HEK293 (cell line): ENCODE results near the gene CRYBB1.

ENCODE experiments used
- EGR2 ChIP-seq: fragments of 450-650 bp; formaldehyde crosslinking; IDR thresholded peaks from 2 replicates; pipeline ENCODE4 v1.5.1; 2016; ENCODE audit warnings: low read depth, missing biosample characterization, missing genetic modification characterization
- FEZF1 ChIP-seq: fragments of 450-650 bp; formaldehyde crosslinking; IDR thresholded peaks from 2 replicates; pipeline ENCODE4 v1.5.1; 2016; ENCODE audit warnings: missing biosample characterization, missing genetic modification characterization
- HOXA7 ChIP-seq: sonication (generic); formaldehyde crosslinking; IDR thresholded peaks from 2 replicates; pipeline ENCODE4 v1.8.1; 2022; ENCODE audit warnings: missing genetic modification reagents, borderline replicate concordance
- IKZF3 ChIP-seq: fragments of 450-650 bp; IDR thresholded peaks from 2 replicates; pipeline ENCODE4 v1.5.0; 2018; ENCODE audit warnings: missing biosample characterization, mild to moderate bottlenecking, missing genetic modification characterization, moderate library complexity
- KLF16 ChIP-seq: fragments of 450-650 bp; formaldehyde crosslinking; IDR thresholded peaks from 2 replicates; pipeline ENCODE4 v1.5.1; 2017; ENCODE audit warnings: missing biosample characterization, missing genetic modification characterization
- KLF7 ChIP-seq: fragments of 450-650 bp; formaldehyde crosslinking; IDR thresholded peaks from 2 replicates; pipeline ENCODE4 v1.5.1; 2016; ENCODE audit warnings: missing biosample characterization, missing genetic modification characterization, borderline replicate concordance
- MEIS1 ChIP-seq: sonication (generic); formaldehyde crosslinking; IDR thresholded peaks from 2 replicates; pipeline ENCODE4 v1.8.1; 2022; ENCODE audit warnings: missing genetic modification reagents, mild to moderate bottlenecking, borderline replicate concordance
- MYNN ChIP-seq: fragments of 450-650 bp; formaldehyde crosslinking; IDR thresholded peaks from 2 replicates; pipeline ENCODE4 v1.5.1; 2016; ENCODE audit warnings: missing biosample characterization, missing genetic modification characterization, borderline replicate concordance
- MZF1 ChIP-seq: fragments of 450-650 bp; formaldehyde crosslinking; IDR thresholded peaks from 2 replicates; pipeline ENCODE4 v1.5.1; 2017; ENCODE audit warnings: missing biosample characterization, missing genetic modification characterization, borderline replicate concordance
- SETDB1 ChIP-seq: IDR thresholded peaks from one replicate; pipeline ENCODE4 v1.6.1; 2017; ENCODE audit warnings: mild to moderate bottlenecking, low read length, moderate library complexity, mixed read lengths; ENCODE audit not compliant: insufficient read length
- ZBTB48 ChIP-seq: fragments of 450-650 bp; formaldehyde crosslinking; IDR thresholded peaks from 2 replicates; pipeline ENCODE4 v1.5.1; 2016; ENCODE audit warnings: missing biosample characterization, missing genetic modification characterization
- ZEB2 ChIP-seq: fragments of 450-650 bp; formaldehyde crosslinking; IDR thresholded peaks from 2 replicates; pipeline ENCODE4 v1.5.1; 2016; ENCODE audit warnings: missing biosample characterization, missing genetic modification characterization
- ZFHX2 ChIP-seq: fragments of 450-650 bp; formaldehyde crosslinking; conservative IDR thresholded peaks from 2 replicates; pipeline ENCODE4 v1.5.1; 2016; ENCODE audit warnings: missing biosample characterization, missing genetic modification characterization
- ZFP69B ChIP-seq: fragments of 450-650 bp; formaldehyde crosslinking; IDR thresholded peaks from 2 replicates; pipeline ENCODE4 v1.5.1; 2016; ENCODE audit warnings: missing biosample characterization, missing genetic modification characterization
- ZNF202 ChIP-seq: fragments of 450-650 bp; formaldehyde crosslinking; IDR thresholded peaks from 2 replicates; pipeline ENCODE4 v1.5.1; 2016; ENCODE audit warnings: missing biosample characterization, missing genetic modification characterization, borderline replicate concordance
- ZNF311 ChIP-seq: fragments of 450-650 bp; formaldehyde crosslinking; IDR thresholded peaks from 2 replicates; pipeline ENCODE4 v1.5.1; 2017; ENCODE audit warnings: missing biosample characterization, missing genetic modification characterization, borderline replicate concordance
- ZNF335 ChIP-seq: fragments of 450-650 bp; formaldehyde crosslinking; conservative IDR thresholded peaks from 2 replicates; pipeline ENCODE4 v1.5.1; 2016; ENCODE audit warnings: missing biosample characterization, missing genetic modification characterization
- ZNF394 ChIP-seq: fragments of 450-650 bp; formaldehyde crosslinking; IDR thresholded peaks from 2 replicates; pipeline ENCODE4 v1.5.1; 2016; ENCODE audit warnings: missing biosample characterization, missing genetic modification characterization, mild to moderate bottlenecking, moderate library complexity, borderline replicate concordance
- ZNF621 ChIP-seq: fragments of 450-650 bp; formaldehyde crosslinking; IDR thresholded peaks from 2 replicates; pipeline ENCODE4 v1.5.1; 2017; ENCODE audit warnings: missing biosample characterization, missing genetic modification characterization
- ZNF660 ChIP-seq: fragments of 450-650 bp; IDR thresholded peaks from 2 replicates; pipeline ENCODE4 v1.5.1; 2018; ENCODE audit warnings: missing biosample characterization, mild to moderate bottlenecking, missing genetic modification characterization
- ZNF677 ChIP-seq: fragments of 450-650 bp; IDR thresholded peaks from 2 replicates; pipeline ENCODE4 v1.5.0; 2018; ENCODE audit warnings: missing biosample characterization, mild to moderate bottlenecking, missing genetic modification characterization, moderate library complexity
- TF ChIP-seq, protein P1 (sequence below): fragments of 450-650 bp; formaldehyde crosslinking; IDR thresholded peaks from 2 replicates; pipeline ENCODE4 v1.5.1; 2016; ENCODE audit warnings: missing biosample characterization, missing genetic modification characterization
- TF ChIP-seq, protein P2 (sequence below): fragments of 450-650 bp; formaldehyde crosslinking; IDR thresholded peaks from 2 replicates; pipeline ENCODE4 v1.5.1; 2016; ENCODE audit warnings: missing biosample characterization, missing genetic modification characterization
- TF ChIP-seq, protein P3 (sequence below): fragments of 450-650 bp; formaldehyde crosslinking; IDR thresholded peaks from 2 replicates; pipeline ENCODE4 v1.5.1; 2016; ENCODE audit warnings: missing biosample characterization, missing genetic modification characterization
- TF ChIP-seq, protein P4 (sequence below): fragments of 450-650 bp; formaldehyde crosslinking; IDR thresholded peaks from 2 replicates; pipeline ENCODE4 v1.5.1; 2016; ENCODE audit warnings: missing biosample characterization, missing genetic modification characterization, borderline replicate concordance
- TF ChIP-seq, protein P5 (sequence below): fragments of 450-650 bp; formaldehyde crosslinking; IDR thresholded peaks from 2 replicates; pipeline ENCODE4 v1.5.1; 2016; ENCODE audit warnings: missing biosample characterization, missing genetic modification characterization
- TF ChIP-seq, protein P6 (sequence below): fragments of 450-650 bp; formaldehyde crosslinking; IDR thresholded peaks from 2 replicates; pipeline ENCODE4 v1.5.1; 2016; ENCODE audit warnings: missing biosample characterization, missing genetic modification characterization
- TF ChIP-seq, protein P7 (sequence below): fragments of 450-650 bp; formaldehyde crosslinking; IDR thresholded peaks from 2 replicates; pipeline ENCODE4 v1.5.1; 2017; ENCODE audit warnings: missing biosample characterization, missing genetic modification characterization

Gene CRYBB1

DNA sequence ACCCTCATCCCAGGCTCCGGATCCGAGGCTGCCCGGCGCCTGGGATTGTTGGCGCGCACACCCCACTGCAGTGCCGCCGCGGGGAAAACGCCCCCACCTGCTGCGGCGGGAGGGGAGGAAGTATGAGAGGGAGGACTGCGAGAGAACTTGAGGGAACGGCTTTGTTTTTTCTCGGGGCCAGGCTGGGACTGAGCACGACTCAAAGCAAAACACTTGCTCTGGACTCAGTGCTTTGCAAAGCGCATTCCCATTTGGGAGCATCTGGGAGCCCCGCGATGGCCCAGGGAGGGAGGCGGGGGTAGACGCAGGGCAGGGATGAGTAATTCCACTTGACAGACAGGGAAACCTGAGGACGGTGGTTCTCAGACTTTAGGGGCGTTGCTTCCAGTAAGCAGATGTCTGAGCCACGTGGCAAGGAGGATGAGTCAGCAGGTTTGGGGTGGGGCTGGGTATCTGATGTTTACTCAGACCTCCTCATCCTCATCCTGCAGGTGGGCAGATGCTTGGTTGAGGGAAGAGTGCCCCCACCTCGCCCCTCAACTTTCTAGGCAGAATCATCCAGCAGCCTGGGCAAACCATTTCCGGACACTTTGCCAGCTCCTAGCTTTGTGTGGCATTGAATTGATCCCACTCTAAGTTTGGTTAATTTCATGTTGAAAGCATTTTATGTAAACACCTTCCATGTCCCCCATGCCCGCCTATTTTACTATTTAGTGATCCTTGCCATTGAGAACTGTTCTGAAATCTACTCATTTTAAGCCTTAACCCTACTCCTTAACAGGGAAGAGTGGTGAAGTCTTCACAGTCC lies 41.0 kb upstream of the CRYBB1 start (continued):
- TF ChIP-seq, protein P1, sequence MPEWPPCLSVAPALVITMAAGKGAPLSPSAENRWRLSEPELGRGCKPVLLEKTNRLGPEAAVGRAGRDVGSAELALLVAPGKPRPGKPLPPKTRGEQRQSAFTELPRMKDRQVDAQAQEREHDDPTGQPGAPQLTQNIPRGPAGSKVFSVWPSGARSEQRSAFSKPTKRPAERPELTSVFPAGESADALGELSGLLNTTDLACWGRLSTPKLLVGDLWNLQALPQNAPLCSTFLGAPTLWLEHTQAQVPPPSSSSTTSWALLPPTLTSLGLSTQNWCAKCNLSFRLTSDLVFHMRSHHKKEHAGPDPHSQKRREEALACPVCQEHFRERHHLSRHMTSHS (tag by site-specific recombination) = no peak
- TF ChIP-seq FEZF1 (tag by site-specific recombination) (no peak), ZEB2 (tag by site-specific recombination) (peak; percentile 83), IKZF3 (tag by site-specific recombination) (peak; percentile 86), MYNN (tag by site-specific recombination) (no peak), ZNF311 (tag by site-specific recombination) (no peak), HOXA7 (CRISPR knock-in tag) (no peak), KLF7 (tag by site-specific recombination) (peak; percentile 66; the same call in 1 of the 2 replicates), ZNF335 (tag by site-specific recombination) (peak; percentile 23; the same call in 1 of the 2 replicates), MEIS1 (CRISPR knock-in tag) (no peak), ZNF677 (tag by site-specific recombination) (no peak), ZFP69B (tag by site-specific recombination) (no peak), ZBTB48 (tag by site-specific recombination) (0 out of 2 replicates have a peak, but pooled peaks have one; percentile 58), EGR2 (tag by site-specific recombination) (peak; percentile 66; the same call in 1 of the 2 replicates), KLF16 (tag by site-specific recombination) (peak; percentile 60), ZNF660 (tag by site-specific recombination) (peak; percentile 44; the same call in 1 of the 2 replicates), ZFHX2 (tag by site-specific recombination) (peak; percentile 62), ZNF202 (no peak), SETDB1 (no peak), ZNF394 (tag by site-specific recombination) (peak; percentile 82), ZNF621 (tag by site-specific recombination) (no peak), MZF1 (no peak)
- TF ChIP-seq, protein P2, sequence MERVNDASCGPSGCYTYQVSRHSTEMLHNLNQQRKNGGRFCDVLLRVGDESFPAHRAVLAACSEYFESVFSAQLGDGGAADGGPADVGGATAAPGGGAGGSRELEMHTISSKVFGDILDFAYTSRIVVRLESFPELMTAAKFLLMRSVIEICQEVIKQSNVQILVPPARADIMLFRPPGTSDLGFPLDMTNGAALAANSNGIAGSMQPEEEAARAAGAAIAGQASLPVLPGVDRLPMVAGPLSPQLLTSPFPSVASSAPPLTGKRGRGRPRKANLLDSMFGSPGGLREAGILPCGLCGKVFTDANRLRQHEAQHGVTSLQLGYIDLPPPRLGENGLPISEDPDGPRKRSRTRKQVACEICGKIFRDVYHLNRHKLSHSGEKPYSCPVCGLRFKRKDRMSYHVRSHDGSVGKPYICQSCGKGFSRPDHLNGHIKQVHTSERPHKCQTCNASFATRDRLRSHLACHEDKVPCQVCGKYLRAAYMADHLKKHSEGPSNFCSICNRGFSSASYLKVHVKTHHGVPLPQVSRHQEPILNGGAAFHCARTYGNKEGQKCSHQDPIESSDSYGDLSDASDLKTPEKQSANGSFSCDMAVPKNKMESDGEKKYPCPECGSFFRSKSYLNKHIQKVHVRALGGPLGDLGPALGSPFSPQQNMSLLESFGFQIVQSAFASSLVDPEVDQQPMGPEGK (tag by site-specific recombination) = peak; percentile 95
- TF ChIP-seq, protein P3, sequence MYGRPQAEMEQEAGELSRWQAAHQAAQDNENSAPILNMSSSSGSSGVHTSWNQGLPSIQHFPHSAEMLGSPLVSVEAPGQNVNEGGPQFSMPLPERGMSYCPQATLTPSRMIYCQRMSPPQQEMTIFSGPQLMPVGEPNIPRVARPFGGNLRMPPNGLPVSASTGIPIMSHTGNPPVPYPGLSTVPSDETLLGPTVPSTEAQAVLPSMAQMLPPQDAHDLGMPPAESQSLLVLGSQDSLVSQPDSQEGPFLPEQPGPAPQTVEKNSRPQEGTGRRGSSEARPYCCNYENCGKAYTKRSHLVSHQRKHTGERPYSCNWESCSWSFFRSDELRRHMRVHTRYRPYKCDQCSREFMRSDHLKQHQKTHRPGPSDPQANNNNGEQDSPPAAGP (tag by site-specific recombination) = peak; percentile 87; the same call in 1 of the 2 replicates
- TF ChIP-seq, protein P4, sequence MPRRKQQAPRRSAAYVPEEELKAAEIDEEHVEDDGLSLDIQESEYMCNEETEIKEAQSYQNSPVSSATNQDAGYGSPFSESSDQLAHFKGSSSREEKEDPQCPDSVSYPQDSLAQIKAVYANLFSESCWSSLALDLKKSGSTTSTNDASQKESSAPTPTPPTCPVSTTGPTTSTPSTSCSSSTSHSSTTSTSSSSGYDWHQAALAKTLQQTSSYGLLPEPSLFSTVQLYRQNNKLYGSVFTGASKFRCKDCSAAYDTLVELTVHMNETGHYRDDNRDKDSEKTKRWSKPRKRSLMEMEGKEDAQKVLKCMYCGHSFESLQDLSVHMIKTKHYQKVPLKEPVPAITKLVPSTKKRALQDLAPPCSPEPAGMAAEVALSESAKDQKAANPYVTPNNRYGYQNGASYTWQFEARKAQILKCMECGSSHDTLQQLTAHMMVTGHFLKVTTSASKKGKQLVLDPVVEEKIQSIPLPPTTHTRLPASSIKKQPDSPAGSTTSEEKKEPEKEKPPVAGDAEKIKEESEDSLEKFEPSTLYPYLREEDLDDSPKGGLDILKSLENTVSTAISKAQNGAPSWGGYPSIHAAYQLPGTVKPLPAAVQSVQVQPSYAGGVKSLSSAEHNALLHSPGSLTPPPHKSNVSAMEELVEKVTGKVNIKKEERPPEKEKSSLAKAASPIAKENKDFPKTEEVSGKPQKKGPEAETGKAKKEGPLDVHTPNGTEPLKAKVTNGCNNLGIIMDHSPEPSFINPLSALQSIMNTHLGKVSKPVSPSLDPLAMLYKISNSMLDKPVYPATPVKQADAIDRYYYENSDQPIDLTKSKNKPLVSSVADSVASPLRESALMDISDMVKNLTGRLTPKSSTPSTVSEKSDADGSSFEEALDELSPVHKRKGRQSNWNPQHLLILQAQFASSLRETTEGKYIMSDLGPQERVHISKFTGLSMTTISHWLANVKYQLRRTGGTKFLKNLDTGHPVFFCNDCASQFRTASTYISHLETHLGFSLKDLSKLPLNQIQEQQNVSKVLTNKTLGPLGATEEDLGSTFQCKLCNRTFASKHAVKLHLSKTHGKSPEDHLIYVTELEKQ (tag by site-specific recombination) = peak; percentile 73
- TF ChIP-seq, protein P5, sequence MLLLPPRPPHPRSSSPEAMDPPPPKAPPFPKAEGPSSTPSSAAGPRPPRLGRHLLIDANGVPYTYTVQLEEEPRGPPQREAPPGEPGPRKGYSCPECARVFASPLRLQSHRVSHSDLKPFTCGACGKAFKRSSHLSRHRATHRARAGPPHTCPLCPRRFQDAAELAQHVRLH (tag by site-specific recombination) = no peak
- TF ChIP-seq, protein P6, sequence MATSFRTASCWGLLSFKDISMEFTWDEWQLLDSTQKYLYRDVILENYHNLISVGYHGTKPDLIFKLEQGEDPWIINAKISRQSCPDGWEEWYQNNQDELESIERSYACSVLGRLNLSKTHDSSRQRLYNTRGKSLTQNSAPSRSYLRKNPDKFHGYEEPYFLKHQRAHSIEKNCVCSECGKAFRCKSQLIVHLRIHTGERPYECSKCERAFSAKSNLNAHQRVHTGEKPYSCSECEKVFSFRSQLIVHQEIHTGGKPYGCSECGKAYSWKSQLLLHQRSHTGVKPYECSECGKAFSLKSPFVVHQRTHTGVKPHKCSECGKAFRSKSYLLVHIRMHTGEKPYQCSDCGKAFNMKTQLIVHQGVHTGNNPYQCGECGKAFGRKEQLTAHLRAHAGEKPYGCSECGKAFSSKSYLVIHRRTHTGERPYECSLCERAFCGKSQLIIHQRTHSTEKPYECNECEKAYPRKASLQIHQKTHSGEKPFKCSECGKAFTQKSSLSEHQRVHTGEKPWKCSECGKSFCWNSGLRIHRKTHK = no peak
- TF ChIP-seq, protein P7, sequence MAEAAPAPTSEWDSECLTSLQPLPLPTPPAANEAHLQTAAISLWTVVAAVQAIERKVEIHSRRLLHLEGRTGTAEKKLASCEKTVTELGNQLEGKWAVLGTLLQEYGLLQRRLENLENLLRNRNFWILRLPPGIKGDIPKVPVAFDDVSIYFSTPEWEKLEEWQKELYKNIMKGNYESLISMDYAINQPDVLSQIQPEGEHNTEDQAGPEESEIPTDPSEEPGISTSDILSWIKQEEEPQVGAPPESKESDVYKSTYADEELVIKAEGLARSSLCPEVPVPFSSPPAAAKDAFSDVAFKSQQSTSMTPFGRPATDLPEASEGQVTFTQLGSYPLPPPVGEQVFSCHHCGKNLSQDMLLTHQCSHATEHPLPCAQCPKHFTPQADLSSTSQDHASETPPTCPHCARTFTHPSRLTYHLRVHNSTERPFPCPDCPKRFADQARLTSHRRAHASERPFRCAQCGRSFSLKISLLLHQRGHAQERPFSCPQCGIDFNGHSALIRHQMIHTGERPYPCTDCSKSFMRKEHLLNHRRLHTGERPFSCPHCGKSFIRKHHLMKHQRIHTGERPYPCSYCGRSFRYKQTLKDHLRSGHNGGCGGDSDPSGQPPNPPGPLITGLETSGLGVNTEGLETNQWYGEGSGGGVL = peak; percentile 92
